ENCODE results near the gene ZNF576. TPM values are rescaled to one million over a fixed set of nuclear protein-coding genes. Genes with fewer than 3 reads are reported as not detected.

The ZNF576 gene
- total and polyA plus RNA-seq, 7 donors, result 10.3 to 22.7 (median 16.0) TPM

DNA sequence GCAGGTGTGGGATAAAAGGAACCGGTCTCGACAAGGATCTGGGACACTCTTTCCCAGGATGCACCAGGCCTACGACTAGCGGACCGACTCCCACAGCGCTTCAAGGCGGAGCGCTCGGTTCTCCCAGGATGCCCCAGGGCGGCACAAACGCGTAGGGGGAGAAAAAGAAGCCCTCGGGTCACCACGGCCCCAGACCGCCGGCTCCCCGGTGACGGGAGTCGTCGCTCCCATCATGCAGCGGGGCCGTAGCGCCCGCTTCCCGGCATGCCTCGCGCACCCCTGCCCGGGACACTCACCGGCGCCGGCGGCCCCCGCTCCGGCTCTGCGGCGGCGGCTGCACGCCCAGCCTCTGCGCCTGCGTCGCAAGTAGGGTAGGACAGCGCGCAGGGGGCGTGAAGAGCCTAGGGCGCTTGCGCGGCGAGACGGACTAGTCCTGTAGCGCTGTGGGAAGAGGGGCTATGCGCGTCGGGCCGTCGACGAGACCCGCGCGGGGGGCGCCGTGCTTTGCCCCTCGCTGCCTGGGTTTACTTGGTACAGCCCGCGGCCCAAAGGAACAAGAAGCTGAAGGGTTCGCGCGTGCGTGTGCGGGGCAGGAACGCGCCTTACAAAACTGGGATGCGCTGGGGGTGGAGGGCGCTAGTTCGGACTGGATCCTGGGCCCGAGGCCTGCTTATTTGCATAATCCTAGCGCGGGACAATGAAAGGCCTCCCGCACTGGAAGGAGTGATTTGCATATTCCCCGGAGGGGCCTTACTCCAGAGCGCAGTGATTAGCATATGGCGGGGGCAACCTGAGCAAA is 23.1 kb downstream of the ZNF576 start, which contains the start of gene ZNF428:
ZNF428 (minus strand) TSS at position 368 of the 799 bp plus-strand sequence. CDS start 5,325 bp downstream, outside the sequence.
- intact Hi-C loops (cut with DNase I), result no loop called here
- no peaks in the 10 kb centered on the region for H3K9me3 ChIP-seq
- peak within 1 kb of the TSS; percentile 95 for H3K27ac ChIP-seq
- TF ChIP-seq, protein P1, sequence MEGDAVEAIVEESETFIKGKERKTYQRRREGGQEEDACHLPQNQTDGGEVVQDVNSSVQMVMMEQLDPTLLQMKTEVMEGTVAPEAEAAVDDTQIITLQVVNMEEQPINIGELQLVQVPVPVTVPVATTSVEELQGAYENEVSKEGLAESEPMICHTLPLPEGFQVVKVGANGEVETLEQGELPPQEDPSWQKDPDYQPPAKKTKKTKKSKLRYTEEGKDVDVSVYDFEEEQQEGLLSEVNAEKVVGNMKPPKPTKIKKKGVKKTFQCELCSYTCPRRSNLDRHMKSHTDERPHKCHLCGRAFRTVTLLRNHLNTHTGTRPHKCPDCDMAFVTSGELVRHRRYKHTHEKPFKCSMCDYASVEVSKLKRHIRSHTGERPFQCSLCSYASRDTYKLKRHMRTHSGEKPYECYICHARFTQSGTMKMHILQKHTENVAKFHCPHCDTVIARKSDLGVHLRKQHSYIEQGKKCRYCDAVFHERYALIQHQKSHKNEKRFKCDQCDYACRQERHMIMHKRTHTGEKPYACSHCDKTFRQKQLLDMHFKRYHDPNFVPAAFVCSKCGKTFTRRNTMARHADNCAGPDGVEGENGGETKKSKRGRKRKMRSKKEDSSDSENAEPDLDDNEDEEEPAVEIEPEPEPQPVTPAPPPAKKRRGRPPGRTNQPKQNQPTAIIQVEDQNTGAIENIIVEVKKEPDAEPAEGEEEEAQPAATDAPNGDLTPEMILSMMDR (IDR thresholded peaks at IDR 0.05), result no peak
- H3K4me1 ChIP-seq, result no peaks in the 10 kb centered on the region
- no peaks in the 10 kb centered on the region for H3K36me3 ChIP-seq (ENCODE audit: insufficient read depth in 1 of 2, low read depth in 1 of 2)
- no peaks in the 10 kb centered on the region for H3K27me3 ChIP-seq (ENCODE audit: insufficient read depth in 3 of 3, low read length in 2 of 3)
- 0 to 1% (median 1%) methylated on average over 50 to 81 of the region's 81 CpGs for WGBS, 3 donors
- ATAC-seq (peak; percentile 93 to 96 (median 94)), DNase-seq (peak; percentile 89 to 94)
- peak within 1 kb of the TSS; percentile 76 for H3K4me3 ChIP-seq

DNA sequence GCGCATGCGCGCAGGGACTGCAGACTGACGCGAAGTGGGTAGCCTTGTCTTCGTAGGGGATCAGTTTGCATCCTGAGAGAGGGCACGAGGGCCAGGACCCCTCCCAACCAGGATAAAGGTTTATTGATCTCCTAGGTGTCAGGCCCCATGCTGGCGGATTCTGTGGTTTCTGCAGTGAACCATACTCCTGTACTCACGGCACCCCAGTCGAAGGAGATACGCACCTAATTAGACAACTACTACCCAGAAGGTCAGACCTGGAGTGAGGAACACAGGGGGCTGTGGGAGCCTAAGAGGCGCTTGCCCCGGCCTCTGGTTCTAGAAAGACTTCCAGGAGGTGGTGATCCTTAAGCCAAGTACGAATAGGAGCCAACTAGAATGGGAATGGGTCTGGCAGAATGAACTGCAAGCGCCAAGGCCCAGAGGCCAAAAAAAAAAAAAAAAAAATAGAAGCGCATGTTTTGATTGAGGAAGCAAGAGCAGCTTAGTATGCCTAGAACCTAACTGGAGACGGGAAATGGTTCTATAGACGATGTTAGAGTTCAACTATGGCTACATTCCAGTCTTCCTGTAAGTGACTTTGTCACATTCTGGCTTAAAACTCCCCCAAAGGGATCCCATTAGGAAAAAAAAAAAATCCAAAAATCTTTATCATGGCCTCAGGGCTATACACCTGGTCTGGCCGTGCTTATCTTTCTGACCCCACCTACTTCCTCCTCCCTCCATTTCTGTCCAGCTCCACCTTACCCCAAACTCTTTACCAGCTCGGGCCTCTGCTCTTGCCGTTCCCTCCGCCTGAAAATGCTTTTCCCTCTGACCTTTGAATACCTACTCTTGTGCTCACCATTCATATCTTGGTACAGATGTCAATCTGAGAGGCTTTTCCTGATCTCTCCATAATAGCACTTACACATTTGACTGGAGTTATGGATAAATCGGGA is 23.9 kb downstream of the ZNF576 start:
- Histone ChIP-seq H3K9me3 (no peaks in the 10 kb centered on the region), H3K27ac (peak overlapping the region; percentile 95), H3K36me3 (ENCODE audit: insufficient read depth in 1 of 2, low read depth in 1 of 2) (no peaks in the 10 kb centered on the region), H3K4me3 (peak overlapping the region; percentile 76), H3K4me1 (peaks cover 3% of the 10 kb centered on the region), H3K27me3 (ENCODE audit: insufficient read depth in 3 of 3, low read length in 2 of 3) (no peaks in the 10 kb centered on the region)
- 37 to 41% (median 38%) methylated on average over 23 of the region's 23 CpGs for WGBS, 3 donors
- no peak for DNase-seq
- intact Hi-C loops (cut with DNase I), result no loop called here
- TF ChIP-seq, protein P1 (IDR thresholded peaks at IDR 0.05), result no peak
- peak in 1 of 4 donors; percentile 6 for ATAC-seq

DNA sequence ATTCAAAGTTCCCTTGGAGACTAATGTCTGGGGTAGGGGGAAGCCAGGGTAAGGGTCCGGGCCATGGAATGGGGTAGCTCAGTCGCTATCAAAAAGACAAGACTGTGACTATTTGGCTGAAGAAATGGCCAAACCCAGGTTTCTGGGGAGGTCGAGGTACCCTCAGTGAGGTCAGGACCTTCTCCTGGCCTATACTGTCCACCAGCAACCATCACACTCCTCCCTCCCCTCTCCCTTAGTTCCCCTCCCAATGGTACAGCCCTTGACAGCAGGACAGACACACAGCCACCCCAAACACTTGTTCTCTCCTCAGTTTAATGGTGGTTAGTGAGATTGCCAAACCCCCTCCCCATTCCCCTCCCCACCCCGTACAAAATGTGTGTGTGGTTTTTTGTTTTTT is 25.7 kb downstream of the ZNF576 start:
- Histone ChIP-seq H3K9me3 (no peaks in the 10 kb centered on the region), H3K27ac (no peak overlapping the region), H3K36me3 (ENCODE audit: insufficient read depth in 1 of 2, low read depth in 1 of 2) (no peaks in the 10 kb centered on the region), H3K4me1 (peaks cover 3% of the 10 kb centered on the region), H3K4me3 (no peak overlapping the region), H3K27me3 (ENCODE audit: insufficient read depth in 3 of 3, low read length in 2 of 3) (no peaks in the 10 kb centered on the region)
- no peak for ATAC-seq
- WGBS, 3 donors, result 49 to 84% (median 59%) methylated on average over 4 of the region's 4 CpGs
- DNase-seq, result no peak
- intact Hi-C loops (cut with DNase I), result no loop called here
- TF ChIP-seq, protein P1 (IDR thresholded peaks at IDR 0.05), result no peak

DNA sequence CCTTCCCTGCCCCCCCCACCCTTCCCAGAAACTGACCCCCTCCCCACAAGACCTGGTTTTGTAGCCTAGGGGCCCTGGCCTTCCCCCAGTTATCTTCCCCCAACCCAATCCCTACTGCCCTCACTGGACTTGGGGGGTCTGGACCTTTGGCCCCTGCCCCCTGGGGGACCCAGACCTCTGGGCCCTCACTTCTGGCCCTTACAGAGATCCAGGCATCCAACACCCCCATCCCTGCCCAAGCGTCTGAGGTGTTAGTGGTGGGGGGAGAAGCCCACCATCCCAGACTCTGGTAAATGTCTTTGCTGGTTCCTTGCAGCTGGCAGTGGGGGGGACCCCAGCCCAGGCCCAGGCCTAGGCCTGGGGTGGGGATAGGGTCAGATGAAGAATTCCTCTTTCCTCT is 26.6 kb downstream of the ZNF576 start:
- 68 to 73% (median 70%) methylated on average over 1 of the region's 1 CpG for WGBS, 3 donors
- TF ChIP-seq, protein P1 (IDR thresholded peaks at IDR 0.05), result no peak
- H3K4me3 ChIP-seq, result no peak overlapping the region
- no peaks in the 10 kb centered on the region for H3K9me3 ChIP-seq
- H3K27ac ChIP-seq, result no peak overlapping the region
- ATAC-seq (no peak), DNase-seq (no peak)
- H3K27me3 ChIP-seq (ENCODE audit: insufficient read depth in 3 of 3, low read length in 2 of 3), result no peaks in the 10 kb centered on the region
- H3K36me3 ChIP-seq (ENCODE audit: insufficient read depth in 1 of 2, low read depth in 1 of 2), result no peaks in the 10 kb centered on the region
- intact Hi-C loops (cut with DNase I), result no loop called here
- H3K4me1 ChIP-seq, result peaks cover 3% of the 10 kb centered on the region

Data from psoas muscle (tissue), 8 donors.